ENCODE results near the gene HDGF. TPM values are rescaled to one million over a fixed set of nuclear protein-coding genes. Genes with fewer than 3 reads are reported as not detected.
A peak's percentile ranks its signal among the peaks of the same experiment; 100 is the strongest.

The HDGF gene
- total and polyA plus RNA-seq, 4 experiments from 2014 or later = 23.8 to 97.0 (median 71.3) TPM

DNA sequence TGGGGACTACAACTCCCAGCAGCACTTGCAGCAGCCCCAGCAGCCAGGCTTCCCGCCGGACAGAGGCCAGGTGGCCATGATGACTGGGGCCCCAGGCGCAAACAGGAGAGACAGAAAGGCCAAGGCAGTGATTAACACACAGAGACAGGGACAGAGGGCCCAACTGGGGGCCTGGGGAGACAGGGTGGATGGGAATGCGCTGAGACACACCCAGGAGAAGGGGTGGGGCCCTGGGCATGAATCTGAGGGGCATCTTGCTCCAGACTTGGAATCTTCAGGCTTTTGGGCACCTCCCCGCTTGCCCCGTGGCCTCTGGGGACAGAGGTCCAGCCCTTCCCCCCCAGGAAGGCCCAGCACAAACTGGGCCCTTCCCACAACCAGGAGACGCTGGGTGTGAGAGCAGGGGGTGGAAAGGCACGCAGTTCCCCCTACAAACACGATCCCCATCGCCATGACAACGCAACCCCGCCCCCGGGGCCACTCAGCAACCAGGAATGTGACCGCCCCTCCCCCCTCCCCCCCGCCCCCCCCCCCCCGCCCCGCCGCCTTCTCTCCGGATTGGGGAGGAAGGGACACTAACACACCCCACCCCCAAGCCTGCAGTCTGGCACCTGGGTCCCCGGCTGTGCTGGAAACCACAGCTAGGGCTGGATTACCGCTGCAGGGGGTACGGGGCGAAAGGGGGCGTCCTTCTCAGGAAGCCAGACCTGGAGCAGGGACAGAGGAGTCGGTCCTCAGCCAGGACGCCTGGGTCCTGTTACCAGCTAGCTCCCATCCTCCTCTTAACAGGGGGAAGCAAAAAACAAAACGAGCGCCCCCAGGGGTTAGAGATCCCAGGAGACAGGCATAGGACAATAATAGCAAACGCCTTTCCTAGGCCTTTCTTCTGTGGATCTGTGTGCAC is 4.5 kb downstream of the HDGF start:
- peaks cover 25% of the 10 kb centered on the region for H3K36me3 ChIP-seq (ENCODE audit: insufficient read depth, low read length)
- H3K27me3 Mint-ChIP-seq = no peaks in the 10 kb centered on the region
- H3K4me1 Mint-ChIP-seq = peaks cover 42 to 69% (median 50%) of the 10 kb centered on the region in 4 donors
- H3K4me3 Mint-ChIP-seq = peak overlapping the region; percentile 84 to 98 (median 92)
- H3K27ac Mint-ChIP-seq = peak overlapping the region; percentile 87 to 95 (median 94)
- peak; percentile 34 to 79 (median 47) for DNase-seq
- H3K4me3 ChIP-seq (ENCODE audit: low read length in 2 of 2) = peak overlapping the region; percentile 13 to 57
- no peaks in the 10 kb centered on the region for H3K9me3 ChIP-seq (ENCODE audit: control insufficient read depth in 1 of 2, low read length in 2 of 2)
- ChIA-PET CTCF (ENCODE audit: partially characterized antibody) (interaction anchor here (0.9 to 2.0 kb wide), 6 partner anchors 19 to 58 kb away, joined by 3 to 10 read pairs (median 6); partner anchors contain the start of genes CRABP2, ISG20L2 and METTL25B), POLR2A (ENCODE audit: partially characterized antibody) (interaction anchor here (0.9 to 3.2 kb wide), 5 partner anchors 10 to 70 kb away, joined by 3 to 28 read pairs (median 3); partner anchors contain the start of genes ISG20L2, METTL25B, PRCC and SH2D2A)
- no peaks in the 10 kb centered on the region for H3K27me3 ChIP-seq (ENCODE audit: insufficient read depth, low read length)
- peaks cover 46% of the 10 kb centered on the region for H3K4me1 ChIP-seq (ENCODE audit: insufficient read depth, low read length)
- intact Hi-C loops (cut with micrococcal nuclease) = no loop called here
- H3K9me3 Mint-ChIP-seq = peaks cover 0 to 1% (median 0%) of the 10 kb centered on the region in 8 donors
- peaks cover 8 to 42% of the 10 kb centered on the region in 2 donors for H3K36me3 Mint-ChIP-seq
- H3K27ac ChIP-seq (ENCODE audit: low read depth, low read length) = peak overlapping the region; percentile 75

DNA sequence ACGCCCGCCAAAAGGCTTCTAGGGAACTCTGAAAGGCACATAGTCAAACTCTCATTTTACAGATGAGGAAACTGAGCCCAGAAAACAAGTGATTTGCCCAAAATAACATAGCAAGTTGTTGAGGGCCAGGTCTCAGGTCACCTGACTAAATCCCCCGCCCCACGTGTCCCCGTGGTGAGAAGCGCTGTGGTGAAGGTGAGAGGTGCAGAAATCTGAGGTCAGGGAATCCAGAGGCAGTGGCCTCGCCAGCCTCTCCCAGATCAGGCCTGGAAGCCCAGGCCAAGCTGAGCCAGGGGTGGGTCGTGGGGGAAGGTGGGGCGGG is 5.1 kb downstream of the HDGF start:
- Mint-ChIP-seq H3K9me3 (peaks cover 0 to 1% (median 0%) of the 10 kb centered on the region in 8 donors), H3K27ac (peak overlapping the region; percentile 84 to 95 (median 93)), H3K4me1 (peaks cover 47 to 70% (median 55%) of the 10 kb centered on the region in 4 donors), H3K36me3 (peaks cover 12 to 43% of the 10 kb centered on the region in 2 donors), H3K4me3 (peak overlapping the region; percentile 66 to 98 (median 82)), H3K27me3 (no peaks in the 10 kb centered on the region)
- Histone ChIP-seq H3K4me3 (ENCODE audit: low read length in 2 of 2) (peak overlapping the region in 1 of 2 donors; percentile 11), H3K27me3 (ENCODE audit: insufficient read depth, low read length) (no peaks in the 10 kb centered on the region), H3K4me1 (ENCODE audit: insufficient read depth, low read length) (peaks cover 53% of the 10 kb centered on the region), H3K9me3 (ENCODE audit: control insufficient read depth in 1 of 2, low read length in 2 of 2) (no peaks in the 10 kb centered on the region), H3K36me3 (ENCODE audit: insufficient read depth, low read length) (peaks cover 25% of the 10 kb centered on the region), H3K27ac (ENCODE audit: low read depth, low read length) (peak overlapping the region; percentile 65)
- DNase-seq = peak in 1 of 5 donors; percentile 49
- intact Hi-C loops (cut with micrococcal nuclease) = no loop called here
- CTCF ChIA-PET (ENCODE audit: partially characterized antibody) = interaction anchor here (0.7 to 2.0 kb wide), 4 partner anchors 19 to 217 kb away, joined by 3 to 10 read pairs (median 4); partner anchors contain the start of genes CRABP2, ISG20L2 and METTL25B
- POLR2A ChIA-PET (ENCODE audit: partially characterized antibody) = interaction anchor here (2.9 to 3.2 kb wide), 2 partner anchors 18 to 21 kb away, joined by 27 to 28 read pairs; partner anchors contain the start of genes ISG20L2, METTL25B and PRCC

DNA sequence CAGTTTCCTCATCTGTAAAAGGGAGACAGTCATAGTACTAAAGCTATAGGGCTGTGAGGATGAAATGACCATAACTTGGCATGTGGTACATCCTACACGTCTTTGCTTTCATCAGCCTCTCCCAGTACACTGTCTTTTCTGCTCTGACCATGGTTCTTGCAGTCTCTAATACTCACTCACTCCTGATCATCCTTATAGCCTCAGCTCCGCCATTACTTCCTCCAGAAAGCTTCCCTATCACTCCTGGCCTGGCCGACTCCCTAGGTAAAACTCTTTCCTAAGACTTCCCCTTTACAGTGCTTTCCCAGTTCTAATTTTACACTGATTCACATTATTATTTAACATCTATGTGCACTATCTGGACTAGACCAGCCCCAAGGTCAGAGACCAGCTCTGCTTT is 5.6 kb downstream of the HDGF start:
- peaks cover 14 to 48% of the 10 kb centered on the region in 2 donors for H3K36me3 Mint-ChIP-seq
- CTCF ChIA-PET (ENCODE audit: partially characterized antibody) = interaction anchor here (0.7 to 2.0 kb wide), 4 partner anchors 19 to 217 kb away, joined by 3 to 10 read pairs (median 4); partner anchors contain the start of genes CRABP2, ISG20L2 and METTL25B

DNA sequence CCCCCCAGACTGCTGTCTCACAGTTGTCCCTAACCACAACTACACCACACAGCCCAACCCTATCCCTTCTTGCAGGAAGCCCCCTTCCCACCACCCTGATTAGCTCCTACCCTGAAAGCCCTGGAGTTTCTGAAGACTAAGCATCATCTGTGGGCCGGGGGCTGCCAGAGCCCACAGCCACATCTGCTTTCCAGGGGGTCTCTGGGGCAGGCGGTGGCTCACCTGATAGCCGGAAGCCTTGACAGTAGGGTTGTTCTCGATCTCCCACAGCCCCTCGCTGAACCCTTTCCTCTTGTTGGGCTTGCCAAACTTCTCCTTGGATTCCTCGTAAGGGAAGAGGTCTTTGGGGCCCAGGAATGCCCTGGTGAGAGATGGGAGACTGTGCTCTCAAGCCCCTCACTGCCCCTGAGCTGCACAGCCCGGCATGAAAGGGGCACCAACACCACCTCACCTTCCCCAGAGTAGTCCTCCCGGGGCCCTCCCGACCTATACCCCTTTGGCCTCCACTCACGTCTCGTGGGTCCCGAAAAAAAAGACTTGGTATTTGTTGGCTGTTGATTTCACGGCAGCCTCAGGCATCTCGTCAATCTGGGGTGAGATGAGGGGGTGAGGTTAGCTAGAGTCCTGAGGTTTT is 6.6 kb downstream of the HDGF start:
- H3K36me3 Mint-ChIP-seq = peaks cover 14 to 43% of the 10 kb centered on the region in 2 donors
- peaks cover 0 to 2% (median 0%) of the 10 kb centered on the region in 8 donors for H3K9me3 Mint-ChIP-seq
- ChIA-PET CTCF (ENCODE audit: partially characterized antibody) (interaction anchor here (1.7 to 2.0 kb wide), 2 partner anchors 18 to 56 kb away, joined by 4 to 10 read pairs; partner anchors contain the start of genes ISG20L2 and METTL25B), POLR2A (ENCODE audit: partially characterized antibody) (interaction anchor here (0.7 to 6.7 kb wide), 3 partner anchors 16 to 36 kb away, joined by 3 to 126 read pairs (median 3); partner anchors contain the start of genes ISG20L2 and METTL25B)
- Histone ChIP-seq H3K36me3 (ENCODE audit: insufficient read depth, low read length) (peaks cover 25% of the 10 kb centered on the region), H3K4me3 (ENCODE audit: low read length in 2 of 2) (no peak overlapping the region), H3K9me3 (ENCODE audit: control insufficient read depth in 1 of 2, low read length in 2 of 2) (no peaks in the 10 kb centered on the region), H3K4me1 (ENCODE audit: insufficient read depth, low read length) (peaks cover 60% of the 10 kb centered on the region), H3K27me3 (ENCODE audit: insufficient read depth, low read length) (no peaks in the 10 kb centered on the region), H3K27ac (ENCODE audit: low read depth, low read length) (no peak overlapping the region)
- H3K27ac Mint-ChIP-seq = peak overlapping the region in 6 of 7 donors; percentile 47 to 94 (median 84)
- intact Hi-C loops (cut with micrococcal nuclease) = loop anchor here (5.0 kb wide), 1 partner anchor 72 kb away; the partner anchor contains the start of gene SH2D2A
- DNase-seq = no peak
- peak overlapping the region in 2 of 8 donors; percentile 10 to 15 for H3K4me3 Mint-ChIP-seq
- H3K27me3 Mint-ChIP-seq = no peaks in the 10 kb centered on the region
- H3K4me1 Mint-ChIP-seq = peaks cover 48 to 76% (median 61%) of the 10 kb centered on the region in 4 donors

More for the DNA sequence above, 5.6 kb downstream of the HDGF start:
- no peak for DNase-seq
- H3K27ac ChIP-seq (ENCODE audit: low read depth, low read length) = peak overlapping the region; percentile 65
- peaks cover 25% of the 10 kb centered on the region for H3K36me3 ChIP-seq (ENCODE audit: insufficient read depth, low read length)
- Mint-ChIP-seq H3K4me3 (peak overlapping the region in 3 of 8 donors; percentile 11 to 83 (median 66)), H3K27me3 (no peaks in the 10 kb centered on the region), H3K4me1 (peaks cover 49 to 74% (median 59%) of the 10 kb centered on the region in 4 donors), H3K9me3 (peaks cover 0 to 2% (median 0%) of the 10 kb centered on the region in 8 donors), H3K27ac (peak overlapping the region; percentile 62 to 94 (median 88))
- intact Hi-C loops (cut with micrococcal nuclease) = no loop called here
- no peak overlapping the region for H3K4me3 ChIP-seq (ENCODE audit: low read length in 2 of 2)
- POLR2A ChIA-PET (ENCODE audit: partially characterized antibody) = interaction anchor here (0.8 to 3.2 kb wide), 3 partner anchors 18 to 35 kb away, joined by 3 to 28 read pairs (median 27); partner anchors contain the start of genes ISG20L2, METTL25B and PRCC
- peaks cover 54% of the 10 kb centered on the region for H3K4me1 ChIP-seq (ENCODE audit: insufficient read depth, low read length)
- H3K9me3 ChIP-seq (ENCODE audit: control insufficient read depth in 1 of 2, low read length in 2 of 2) = no peaks in the 10 kb centered on the region
- H3K27me3 ChIP-seq (ENCODE audit: insufficient read depth, low read length) = no peaks in the 10 kb centered on the region

DNA sequence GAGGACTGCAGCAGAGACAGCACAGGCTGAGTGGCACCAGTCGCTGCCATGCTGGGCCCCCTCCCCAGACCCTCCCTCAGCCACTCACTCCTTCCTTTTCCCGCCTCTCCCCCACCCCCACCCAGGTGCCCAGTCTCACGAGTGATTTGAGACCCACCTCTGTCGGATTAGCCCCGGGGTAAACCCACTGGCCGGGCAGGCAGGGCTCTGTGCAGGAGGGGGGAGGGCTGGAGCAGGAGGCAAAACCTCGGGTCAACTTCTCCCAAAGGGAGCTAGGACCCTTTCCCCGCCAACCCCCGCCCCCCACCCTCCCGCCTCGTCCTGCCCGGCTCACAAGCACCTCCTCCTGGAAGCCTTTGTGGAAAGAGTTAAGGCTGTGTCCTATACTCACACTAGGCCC is 7.1 kb downstream of the HDGF start:
- no peak overlapping the region for H3K4me3 Mint-ChIP-seq

More for the DNA sequence above, 7.1 kb downstream of the HDGF start:
- H3K36me3 Mint-ChIP-seq = peaks cover 14 to 43% of the 10 kb centered on the region in 2 donors
- no peak overlapping the region for H3K27ac ChIP-seq (ENCODE audit: low read depth, low read length)
- POLR2A ChIA-PET (ENCODE audit: partially characterized antibody) = interaction anchor here (0.7 to 6.7 kb wide), 2 partner anchors 16 to 22 kb away, joined by 3 to 126 read pairs; partner anchors contain the start of genes ISG20L2 and METTL25B
- H3K27me3 Mint-ChIP-seq = no peaks in the 10 kb centered on the region
- peaks cover 58% of the 10 kb centered on the region for H3K4me1 ChIP-seq (ENCODE audit: insufficient read depth, low read length)
- H3K4me1 Mint-ChIP-seq = peaks cover 43 to 71% (median 56%) of the 10 kb centered on the region in 4 donors
- peaks cover 0 to 2% (median 0%) of the 10 kb centered on the region in 8 donors for H3K9me3 Mint-ChIP-seq
- DNase-seq = no peak
- no peak overlapping the region for H3K4me3 ChIP-seq (ENCODE audit: low read length in 2 of 2)
- peaks cover 25% of the 10 kb centered on the region for H3K36me3 ChIP-seq (ENCODE audit: insufficient read depth, low read length)
- H3K27me3 ChIP-seq (ENCODE audit: insufficient read depth, low read length) = no peaks in the 10 kb centered on the region
- peak overlapping the region in 5 of 7 donors; percentile 10 to 94 (median 65) for H3K27ac Mint-ChIP-seq
- CTCF ChIA-PET (ENCODE audit: partially characterized antibody) = no interaction called here
- intact Hi-C loops (cut with micrococcal nuclease) = loop anchor here (5.0 kb wide), 1 partner anchor 73 kb away; the partner anchor contains the start of gene SH2D2A
- H3K9me3 ChIP-seq (ENCODE audit: control insufficient read depth in 1 of 2, low read length in 2 of 2) = no peaks in the 10 kb centered on the region

Data from CD4-positive, alpha-beta memory T cell (primary cell).